ENCODE measurements around the gene ITGB3. TPM values are rescaled to one million over a fixed set of nuclear protein-coding genes. Genes with fewer than 3 reads are reported as not detected.

Gene ITGB3
- total RNA-seq, 4 donors from 2014 or later: 17.5 to 26.7 (median 22.1) TPM

GRCh38 chr17:47281216-47281615 lies 27.6 kb downstream of the ITGB3 start:
- Histone ChIP-seq H3K4me1 (peaks cover 0 to 54% (median 36%) of the 10 kb centered on the region in 4 donors), H3K27me3 (no peaks in the 10 kb centered on the region), H3K9me3 (no peaks in the 10 kb centered on the region), H3K36me3 (peaks cover 0 to 8% (median 0%) of the 10 kb centered on the region in 3 donors), H3K27ac (peak overlapping the region in 2 of 4 donors; percentile 89), H3K4me3 (no peak overlapping the region)
- 87 to 93% methylated on average over 6 of the region's 6 CpGs for WGBS, 2 donors
- no peak for DNase-seq (ENCODE audit: low spot score in 2 of 2)
- no peak for TF ChIP-seq POLR2A (IDR thresholded peaks at IDR 0.05)
- TF ChIP-seq EP300 (IDR thresholded peaks at IDR 0.05): no peak
- TF ChIP-seq CTCF (IDR thresholded peaks at IDR 0.05): no peak

GRCh38 chr17:47285003-47285402 lies 31.4 kb downstream of the ITGB3 start:
- no peak for DNase-seq (ENCODE audit: low spot score in 2 of 2)
- Histone ChIP-seq H3K4me3 (no peak overlapping the region), H3K36me3 (peaks cover 0 to 24% (median 0%) of the 10 kb centered on the region in 3 donors), H3K4me1 (peaks cover 0 to 22% (median 9%) of the 10 kb centered on the region in 4 donors), H3K9me3 (no peaks in the 10 kb centered on the region), H3K27me3 (no peaks in the 10 kb centered on the region), H3K27ac (no peak overlapping the region)
- 91 to 94% methylated on average over 6 of the region's 6 CpGs for WGBS, 2 donors
- TF ChIP-seq EP300 (IDR thresholded peaks at IDR 0.05): no peak
- no peak for TF ChIP-seq CTCF (IDR thresholded peaks at IDR 0.05)
- TF ChIP-seq POLR2A (IDR thresholded peaks at IDR 0.05): no peak

- DNase-seq (ENCODE audit: low spot score in 2 of 2): no peak
- Histone ChIP-seq H3K27ac (peak overlapping the region in 1 of 4 donors; percentile 63), H3K36me3 (peaks cover 0 to 33% (median 0%) of the 10 kb centered on the region in 3 donors), H3K4me1 (peaks cover 0 to 9% (median under 1%) of the 10 kb centered on the region in 4 donors), H3K9me3 (no peaks in the 10 kb centered on the region), H3K27me3 (no peaks in the 10 kb centered on the region), H3K4me3 (no peak overlapping the region)
- WGBS, 2 donors: 83 to 85% methylated on average over 6 of the region's 6 CpGs
- no peak for TF ChIP-seq POLR2A (IDR thresholded peaks at IDR 0.05)
- no peak for TF ChIP-seq EP300 (IDR thresholded peaks at IDR 0.05)
- no peak for TF ChIP-seq CTCF (IDR thresholded peaks at IDR 0.05)
Measured at GRCh38 chr17:47286198-47286914, 32.7 kb downstream of the ITGB3 start.

- Histone ChIP-seq H3K9me3 (no peaks in the 10 kb centered on the region), H3K27me3 (no peaks in the 10 kb centered on the region), H3K4me1 (peaks cover 0 to 7% (median 0%) of the 10 kb centered on the region in 4 donors), H3K27ac (peak overlapping the region in 1 of 4 donors; percentile 63), H3K36me3 (peaks cover 0 to 36% (median 0%) of the 10 kb centered on the region in 3 donors), H3K4me3 (no peak overlapping the region)
- TF ChIP-seq EP300 (IDR thresholded peaks at IDR 0.05) (no peak), CTCF (IDR thresholded peaks at IDR 0.05) (no peak), POLR2A (IDR thresholded peaks at IDR 0.05) (no peak)
- 90 to 91% methylated on average over 4 of the region's 4 CpGs for WGBS, 2 donors
- DNase-seq (ENCODE audit: low spot score in 2 of 2): no peak
Measured at GRCh38 chr17:47287068-47287467, 33.4 kb downstream of the ITGB3 start.

- Histone ChIP-seq H3K27ac (no peak overlapping the region), H3K27me3 (no peaks in the 10 kb centered on the region), H3K4me1 (peaks cover 0 to 7% (median 0%) of the 10 kb centered on the region in 4 donors), H3K36me3 (peaks cover 0 to 42% (median 0%) of the 10 kb centered on the region in 3 donors), H3K9me3 (no peaks in the 10 kb centered on the region), H3K4me3 (no peak overlapping the region)
- TF ChIP-seq EP300 (IDR thresholded peaks at IDR 0.05) (no peak), CTCF (IDR thresholded peaks at IDR 0.05) (no peak), POLR2A (IDR thresholded peaks at IDR 0.05) (no peak)
- no peak for DNase-seq (ENCODE audit: low spot score in 2 of 2)
- 68 to 90% methylated on average over 2 of the region's 2 CpGs for WGBS, 2 donors
Measured at GRCh38 chr17:47287639-47288038, 34.0 kb downstream of the ITGB3 start.
